Activated CD8-positive, alpha-beta memory T cell treated with anti-CD3 and anti-CD28 coated beads for 4 hours (primary cell): ENCODE results near the gene KLF11.

Experiments used
- DNase-seq, 2 donors: peaks; one replicate each; pipeline ENCODE4 v3.0.0-alpha.2; 2020; ENCODE audit warnings: low read depth in 2 of 2

The KLF11 gene

DNA sequence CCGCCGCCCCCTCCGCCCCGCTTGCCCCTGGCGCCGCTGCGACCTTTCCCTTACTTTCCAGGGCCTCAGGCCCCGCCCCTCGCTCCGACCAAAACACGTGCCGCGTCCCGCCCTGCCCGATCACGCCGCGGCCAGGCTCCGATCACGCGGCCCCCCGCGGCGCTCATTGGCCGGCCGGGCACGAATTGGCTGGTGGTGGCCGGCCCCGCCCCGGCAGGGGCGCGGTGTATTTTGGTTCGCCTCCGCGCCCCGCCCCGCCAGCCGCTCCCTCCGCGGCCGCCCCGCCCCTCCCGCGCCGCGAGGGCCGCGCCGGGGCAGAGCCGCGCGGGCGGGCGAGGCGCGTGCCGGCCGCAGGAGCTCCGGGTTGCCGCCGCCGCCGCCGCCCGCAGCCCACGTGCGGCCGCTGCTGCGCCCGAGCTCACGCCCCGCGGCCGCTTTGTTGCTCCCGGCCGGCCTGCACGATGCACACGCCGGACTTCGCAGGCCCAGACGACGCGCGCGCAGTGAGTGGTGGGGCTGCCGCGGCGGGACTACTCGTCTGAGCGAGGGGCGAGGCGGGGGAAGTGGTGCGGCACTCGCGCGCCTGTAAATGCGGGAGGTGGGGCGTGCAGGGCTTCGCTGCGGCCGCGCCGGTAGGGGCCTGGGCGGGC lies at the start of gene KLF11:
Gene KLF11, plus strand, starts transcription at position 295 of the 650 bp plus-strand sequence. Its CDS starts 167 bp downstream, at position 462.
- DNase-seq: peak; percentile 61 to 66

- no peak for DNase-seq
Observed at GRCh38 chr2:9994462-9994861, 48.9 kb upstream of the KLF11 start.

- DNase-seq: no peak
Observed at GRCh38 chr2:9995059-9995458, 48.3 kb upstream of the KLF11 start.

- no peak for DNase-seq
Observed at GRCh38 chr2:9996321-9996720, 47.0 kb upstream of the KLF11 start.

DNA sequence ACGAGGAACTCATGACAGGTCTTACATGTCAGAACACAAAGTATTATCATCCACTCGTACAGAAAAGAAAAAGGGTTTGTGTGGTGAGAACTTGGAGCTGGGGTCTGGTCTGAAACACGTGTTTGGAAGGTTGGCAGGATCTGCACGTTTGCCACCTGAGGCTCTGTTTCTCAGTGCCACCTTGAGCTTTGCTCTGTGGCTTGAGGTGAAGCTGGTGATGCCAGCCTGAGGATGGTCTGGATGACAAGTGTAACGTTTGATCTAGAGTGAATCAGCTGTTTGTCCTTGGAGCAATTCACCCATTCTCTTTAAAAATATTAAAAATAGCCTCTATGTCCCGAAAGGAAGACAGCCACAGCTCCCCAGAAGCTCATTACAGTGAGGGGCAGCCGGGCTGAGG lies 45.4 kb upstream of the KLF11 start:
- no peak for DNase-seq

DNA sequence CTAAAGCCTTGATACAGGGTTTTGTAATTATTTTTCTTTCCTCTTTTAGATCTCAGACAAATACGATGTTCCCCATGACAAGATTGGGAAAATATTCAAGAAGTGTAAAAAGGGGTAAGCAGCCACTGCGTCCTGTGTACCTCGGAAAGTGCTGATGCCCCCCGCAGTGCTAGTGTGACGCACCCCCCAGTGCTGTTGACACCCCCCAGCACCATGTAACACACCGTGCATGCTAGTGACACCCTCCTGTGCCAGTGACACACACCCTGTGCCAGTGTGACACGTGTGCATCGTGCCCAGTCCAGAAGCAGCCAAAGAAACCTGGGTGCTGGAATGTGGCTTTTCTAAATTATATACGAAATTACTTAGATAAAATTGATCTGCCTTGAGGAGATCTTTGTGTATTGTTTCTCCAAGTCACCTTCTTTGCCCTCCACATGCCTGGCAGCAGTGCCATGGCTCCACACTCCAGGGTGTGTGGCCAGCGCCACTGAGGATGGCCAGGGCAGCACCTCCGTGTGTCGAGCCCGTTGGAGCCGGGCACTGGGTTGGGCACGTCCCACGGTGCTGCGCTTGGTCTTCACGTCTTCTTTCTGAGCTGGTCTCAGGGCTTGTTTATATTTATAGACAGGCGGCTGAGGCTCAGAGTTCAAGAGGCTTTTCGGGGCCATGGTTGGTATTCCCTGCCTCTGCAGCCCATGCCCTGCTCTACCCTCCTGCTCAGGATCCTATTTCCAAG lies 44.3 kb upstream of the KLF11 start:
- no peak for DNase-seq

DNA sequence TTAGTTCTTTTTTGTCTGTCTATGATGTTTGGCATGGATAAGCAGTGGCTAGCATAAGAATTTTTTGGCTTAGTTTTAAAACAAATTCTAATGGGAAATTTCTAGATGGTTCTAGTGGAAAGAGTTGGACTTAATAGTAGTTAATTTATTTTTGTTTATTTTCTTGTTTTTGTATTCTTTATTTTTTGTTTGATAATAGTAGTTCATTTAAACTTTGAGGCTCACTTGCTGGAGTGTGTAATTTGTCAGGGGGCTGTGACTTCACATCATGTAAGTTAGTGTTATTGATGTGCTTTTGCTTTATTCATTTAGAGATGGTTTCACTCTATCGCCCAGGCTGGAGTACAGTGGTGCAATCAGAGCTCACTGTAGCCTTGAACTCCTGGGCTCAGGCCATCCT lies 43.7 kb upstream of the KLF11 start:
- DNase-seq: no peak

DNA sequence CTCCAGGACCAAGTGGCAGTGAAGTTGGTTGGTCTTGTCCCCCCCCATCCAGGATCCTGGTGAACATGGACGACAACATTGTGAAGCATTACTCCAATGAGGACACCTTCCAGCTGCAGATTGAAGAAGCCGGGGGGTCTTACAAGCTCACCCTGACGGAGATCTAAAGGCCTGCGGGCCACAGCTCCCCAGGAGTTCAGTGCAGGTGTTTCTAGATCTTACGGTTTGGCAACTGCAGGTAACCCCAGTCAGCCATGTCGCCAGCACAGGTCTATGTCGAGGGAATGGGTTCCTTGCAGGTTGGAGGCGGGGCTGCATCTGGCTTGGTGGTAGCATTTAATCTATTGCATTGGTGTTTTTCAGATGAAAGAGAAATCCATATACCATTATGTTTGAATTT lies 42.8 kb upstream of the KLF11 start:
- DNase-seq: no peak

- no peak for DNase-seq
Observed at GRCh38 chr2:10001586-10001985, 41.8 kb upstream of the KLF11 start.

GRCh38 chr2:10002109-10002508 lies 41.2 kb upstream of the KLF11 start:
- no peak for DNase-seq

- DNase-seq: no peak
Observed at GRCh38 chr2:10002681-10003080, 40.7 kb upstream of the KLF11 start.

DNA sequence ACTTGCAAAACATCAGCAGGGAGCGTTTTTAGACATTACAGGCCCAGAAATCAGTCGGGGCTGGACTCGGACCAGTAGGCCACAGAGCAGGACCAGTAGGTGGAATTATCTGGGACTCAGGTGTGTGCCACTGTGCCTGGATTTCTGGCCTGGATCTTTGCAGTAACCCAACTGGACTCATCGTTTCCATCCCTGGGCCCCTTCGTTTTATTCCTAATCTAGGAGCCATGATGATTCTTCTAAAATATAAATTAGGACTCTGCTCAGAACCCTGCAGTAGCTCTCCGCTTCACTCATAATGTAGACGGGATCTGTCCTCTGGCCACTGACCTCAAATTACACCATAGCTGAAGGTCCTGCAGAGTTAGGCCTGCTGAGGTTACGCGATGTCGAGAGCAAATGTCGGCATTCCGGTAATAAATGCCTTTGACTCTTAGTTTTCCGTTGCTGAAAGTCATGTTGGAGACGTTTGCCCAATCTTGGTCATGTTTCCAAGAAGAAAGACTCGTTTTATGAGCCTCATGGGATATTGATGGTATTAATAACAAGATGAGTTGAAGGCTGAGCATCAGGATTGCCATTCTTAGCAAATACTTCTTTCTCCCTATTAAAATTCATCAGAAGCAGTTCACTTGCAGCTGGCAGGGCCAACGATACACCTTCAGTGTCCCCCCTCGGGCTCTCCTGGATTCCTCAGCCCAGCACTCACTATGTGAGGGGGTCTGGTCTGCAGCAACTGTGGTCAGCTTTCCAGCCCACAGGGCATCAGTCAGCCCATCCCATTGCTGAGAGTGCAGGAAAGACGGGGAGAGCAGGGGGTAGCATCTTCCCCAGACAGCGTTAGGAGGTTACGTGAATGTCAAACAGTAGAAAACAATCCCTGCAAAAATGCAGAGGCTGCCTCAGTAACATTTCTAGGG lies 39.9 kb upstream of the KLF11 start:
- no peak for DNase-seq

GRCh38 chr2:10004401-10004800 lies 38.9 kb upstream of the KLF11 start:
- DNase-seq: no peak

DNA sequence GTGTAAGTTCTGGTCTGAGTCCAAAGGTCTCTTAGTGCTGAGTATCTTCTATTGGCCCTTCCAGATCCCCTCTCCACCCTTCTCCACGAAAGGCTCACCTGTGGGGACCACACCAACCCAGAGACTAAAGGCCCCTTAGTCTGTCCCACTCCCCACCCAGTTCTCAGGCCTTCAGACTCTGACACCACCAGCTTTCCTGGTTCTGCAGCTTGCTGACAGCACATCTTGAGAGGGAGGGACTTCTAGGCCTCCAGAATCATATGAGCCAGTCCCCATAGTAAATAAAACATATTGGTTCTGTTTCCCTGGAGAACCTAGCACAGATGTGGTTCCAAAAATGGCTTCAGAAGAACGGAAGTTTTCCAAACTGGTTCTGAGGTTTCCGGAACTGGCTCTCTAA lies 38.5 kb upstream of the KLF11 start:
- no peak for DNase-seq

- no peak for DNase-seq
Observed at GRCh38 chr2:10005461-10006235, 37.7 kb upstream of the KLF11 start.

DNA sequence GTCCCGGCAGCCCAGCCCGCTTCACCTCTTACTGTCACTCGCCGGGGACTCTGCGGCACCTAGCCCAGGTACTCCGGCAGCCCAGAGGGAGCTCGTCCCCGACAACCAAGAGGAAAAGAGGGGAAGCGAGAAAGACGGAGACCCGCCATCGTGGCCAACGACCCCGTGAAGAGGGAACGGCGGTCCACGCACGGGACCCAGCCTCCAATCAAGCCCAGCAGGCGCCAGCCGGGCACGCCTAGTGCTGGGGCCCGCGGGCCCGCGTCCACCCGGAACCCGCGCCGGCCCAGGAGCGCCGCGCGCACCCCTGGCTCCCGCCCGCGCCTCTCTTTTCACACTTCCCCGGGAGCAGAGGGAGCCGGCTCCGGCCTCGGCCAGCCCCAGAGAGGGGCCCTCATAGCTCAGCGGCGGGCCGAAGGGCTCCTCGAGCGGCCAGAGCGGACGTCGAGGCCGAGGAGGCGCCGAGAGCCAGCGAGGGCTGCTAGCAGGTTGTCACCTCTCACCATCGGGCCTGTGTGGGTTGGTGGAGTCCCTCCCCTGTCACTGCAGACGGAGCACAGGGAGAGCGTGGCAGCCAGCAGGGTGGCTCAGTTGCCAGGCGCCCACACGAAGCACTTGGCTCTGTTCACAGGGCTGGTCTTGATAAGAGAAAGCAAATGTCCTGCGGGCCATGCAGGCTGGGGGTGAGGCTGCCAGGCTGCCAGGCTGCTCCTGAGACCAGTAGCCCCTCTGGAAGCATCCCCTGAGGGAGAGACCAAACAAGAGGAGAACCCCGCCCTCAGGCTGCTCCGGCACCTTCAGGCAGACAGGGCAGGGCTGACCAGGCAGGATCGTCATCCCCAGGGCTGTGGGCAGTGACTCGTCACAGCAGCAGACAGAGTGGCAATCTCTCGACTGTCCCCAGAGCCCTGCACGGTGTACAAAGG lies 36.9 kb upstream of the KLF11 start:
- DNase-seq: no peak

- no peak for DNase-seq
Observed at GRCh38 chr2:10007435-10007834, 35.9 kb upstream of the KLF11 start.

DNA sequence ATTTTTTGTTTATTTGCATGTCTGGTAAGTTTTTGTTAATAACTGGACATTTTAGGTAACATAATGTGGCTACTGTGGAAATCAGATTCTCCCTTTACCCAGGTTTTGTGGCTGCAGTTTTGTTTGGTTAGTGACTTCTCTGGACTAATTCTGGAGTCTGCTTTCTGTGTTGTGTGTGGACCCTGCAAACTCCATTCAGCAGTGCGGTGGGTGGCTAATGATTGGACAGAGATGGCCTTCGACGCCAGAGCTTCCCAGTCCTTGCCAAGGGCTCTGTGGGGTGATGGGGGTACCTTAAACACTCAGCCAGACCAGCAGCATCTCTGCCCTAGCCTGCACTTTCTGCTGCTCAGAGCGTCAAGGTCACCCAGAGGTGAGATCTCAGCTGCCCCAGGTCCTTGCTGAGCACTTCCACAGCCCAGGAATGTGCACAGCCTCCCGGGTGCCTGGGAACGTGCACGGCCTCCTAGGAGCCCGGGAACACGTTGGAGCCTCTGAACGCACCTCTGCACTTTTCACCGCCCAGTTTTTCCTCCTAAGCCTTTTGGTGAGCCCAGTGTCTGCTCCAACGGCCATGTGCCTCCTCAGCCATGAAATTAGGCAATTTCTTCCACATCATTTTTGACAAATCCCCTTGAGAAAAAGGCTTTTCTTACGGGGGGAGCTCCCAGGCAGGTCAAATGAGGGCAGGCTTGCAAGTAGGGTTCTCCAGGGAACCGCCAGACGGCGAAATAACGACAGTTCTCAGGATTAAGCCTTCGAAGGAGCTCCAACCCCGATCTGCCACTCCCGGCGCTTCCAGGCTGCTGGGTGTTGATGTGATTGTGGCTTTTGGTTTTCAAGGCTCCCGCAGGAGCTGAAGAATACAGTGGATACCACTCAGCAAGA lies 35.2 kb upstream of the KLF11 start:
- DNase-seq: no peak

GRCh38 chr2:10008809-10009176 lies 34.6 kb upstream of the KLF11 start:
- DNase-seq: no peak
